Trophoblast cell (in vitro differentiated cells and primary cell): ENCODE results near the gene EVPL.

ENCODE experiments used
- DNase-seq, 2 donors: peaks; one replicate each; pipeline ENCODE4 v3.0.0-alpha.2; 2016
- H2AFZ ChIP-seq: 2 replicates; pipeline ENCODE4 v1.6.1; 2013; ENCODE audit warnings: low read length, moderate library complexity, mild to moderate bottlenecking; ENCODE audit not compliant: insufficient read depth, poor library complexity
- H2AK5ac ChIP-seq: 2 replicates; pipeline ENCODE4 v1.6.1; 2013; ENCODE audit warnings: mild to moderate bottlenecking, low read length
- H2BK120ac ChIP-seq: 2 replicates; pipeline ENCODE4 v1.6.1; 2013; ENCODE audit warnings: low read length, mild to moderate bottlenecking, moderate library complexity; ENCODE audit not compliant: insufficient read depth, poor library complexity
- H2BK12ac ChIP-seq: 2 replicates; pipeline ENCODE4 v1.6.1; 2013; ENCODE audit warnings: mild to moderate bottlenecking, low read length, moderate library complexity
- H2BK5ac ChIP-seq: 2 replicates; pipeline ENCODE4 v1.6.1; 2013; ENCODE audit warnings: low read length, low read depth, moderate library complexity, mild to moderate bottlenecking; ENCODE audit not compliant: poor library complexity
- H3K14ac ChIP-seq: 2 replicates; pipeline ENCODE4 v1.6.1; 2013; ENCODE audit warnings: mild to moderate bottlenecking, low read length
- H3K18ac ChIP-seq: 2 replicates; pipeline ENCODE4 v1.6.1; 2013; ENCODE audit warnings: mild to moderate bottlenecking, low read length
- H3K23ac ChIP-seq: 2 replicates; pipeline ENCODE4 v1.6.1; 2013; ENCODE audit warnings: low read length
- H3K27ac ChIP-seq: 2 replicates; pipeline ENCODE4 v1.5.1; 2013; ENCODE audit warnings: low read depth, mild to moderate bottlenecking, inconsistent platforms, low read length, moderate library complexity
- H3K27me3 ChIP-seq: 2 replicates; pipeline ENCODE4 v1.6.1; 2013; ENCODE audit warnings: inconsistent platforms, mild to moderate bottlenecking, low read length, moderate library complexity; ENCODE audit not compliant: insufficient read depth
- H3K36me3 ChIP-seq, 2 experiments: 1 replicate in 1 of 2; 2 replicates in 1 of 2; pipeline ENCODE4 v1.6.1; 2013; ENCODE audit warnings: low read length in 2 of 2, mild to moderate bottlenecking in 2 of 2, moderate library complexity in 1 of 2; ENCODE audit not compliant: insufficient read depth in 2 of 2, control insufficient read depth in 1 of 2
- H3K4ac ChIP-seq: 2 replicates; pipeline ENCODE4 v1.6.1; 2013; ENCODE audit warnings: low read depth, mild to moderate bottlenecking, low read length, moderate library complexity
- H3K4me1 ChIP-seq, 2 experiments: 1 replicate in 1 of 2; 2 replicates in 1 of 2; pipeline ENCODE4 v1.6.1; 2013; ENCODE audit warnings: low read length in 2 of 2, mild to moderate bottlenecking in 2 of 2, moderate library complexity in 1 of 2; ENCODE audit not compliant: insufficient read depth in 2 of 2, control insufficient read depth in 1 of 2
- H3K4me2 ChIP-seq: 2 replicates; pipeline ENCODE4 v1.6.1; 2013; ENCODE audit warnings: inconsistent platforms, mild to moderate bottlenecking, low read length, moderate library complexity
- H3K4me3 ChIP-seq: 2 replicates; pipeline ENCODE4 v1.5.1; 2013; ENCODE audit warnings: mild to moderate bottlenecking, low read depth, low read length, inconsistent platforms
- H3K79me1 ChIP-seq: one replicate; pipeline ENCODE4 v1.6.1; 2013; ENCODE audit warnings: low read length
- H3K79me2 ChIP-seq: 2 replicates; pipeline ENCODE4 v1.6.1; 2013; ENCODE audit warnings: low read length, mild to moderate bottlenecking; ENCODE audit not compliant: control insufficient read depth, insufficient read depth, poor library complexity
- H3K9ac ChIP-seq: 2 replicates; pipeline ENCODE4 v1.6.1; 2013; ENCODE audit warnings: mild to moderate bottlenecking, low read length
- H3K9me3 ChIP-seq: 2 replicates; pipeline ENCODE4 v1.6.1; 2013; ENCODE audit warnings: low read depth, mild to moderate bottlenecking, control low read depth, inconsistent platforms, low read length; ENCODE audit not compliant: insufficient read depth
- H4K12ac ChIP-seq: 2 replicates; pipeline ENCODE4 v1.6.1; 2013; ENCODE audit warnings: low read depth, mild to moderate bottlenecking, low read length, moderate library complexity
- H4K8ac ChIP-seq: 2 replicates; pipeline ENCODE4 v1.6.1; 2013; ENCODE audit warnings: low read depth, mild to moderate bottlenecking, low read length, moderate library complexity
- H4K91ac ChIP-seq: one replicate; pipeline ENCODE4 v1.6.1; 2013; ENCODE audit warnings: low read depth, mild to moderate bottlenecking, low read length, moderate library complexity
- WGBS: extraction: QIAGEN DNeasy Blood & Tissue Kit; methylation state at CpG from one replicate; pipeline ENCODE4 v1.1.7; 2013; ENCODE audit warnings: missing lambda C conversion rate; ENCODE audit not compliant: insufficient read length, insufficient coverage; ENCODE audit errors: extremely low coverage; 5-methylcytosine and 5-hydroxymethylcytosine counted together

The EVPL gene

GRCh38 chr17:76018801-76019200 is 8.3 kb downstream of the EVPL start:
- Histone ChIP-seq H3K4me3 (no peak overlapping the region), H4K8ac (no peak overlapping the region), H3K9ac (no peak overlapping the region), H3K4ac (no peak overlapping the region), H3K4me1 (peaks cover 3% of the 10 kb centered on the region in 2 experiments), H2AFZ (no peak overlapping the region), H4K91ac (no peak overlapping the region), H2BK12ac (no peak overlapping the region), H3K79me2 (no peaks in the 10 kb centered on the region), H3K4me2 (no peak overlapping the region), H4K12ac (no peak overlapping the region), H3K18ac (no peak overlapping the region), H2BK5ac (no peak overlapping the region), H3K9me3 (peaks cover 1% of the 10 kb centered on the region), H2AK5ac (no peak overlapping the region), H2BK120ac (no peak overlapping the region), H3K27me3 (no peaks in the 10 kb centered on the region), H3K14ac (no peak overlapping the region), H3K27ac (no peak overlapping the region), H3K79me1 (no peaks in the 10 kb centered on the region), H3K23ac (no peak overlapping the region), H3K36me3 (no peaks in the 10 kb centered on the region)
- no CpG with 5 or more reads among the region's 13 CpGs for WGBS
- DNase-seq, result no peak

- WGBS, result no CpG with 5 or more reads among the region's 11 CpGs
- no peak overlapping the region for H4K12ac ChIP-seq
- no peaks in the 10 kb centered on the region for H3K79me2 ChIP-seq
- H3K14ac ChIP-seq, result no peak overlapping the region
- no peak overlapping the region for H3K9ac ChIP-seq
- H3K18ac ChIP-seq, result no peak overlapping the region
- H3K4me2 ChIP-seq, result no peak overlapping the region
- H2AK5ac ChIP-seq, result no peak overlapping the region
- no peaks in the 10 kb centered on the region for H3K79me1 ChIP-seq
- H3K9me3 ChIP-seq, result no peaks in the 10 kb centered on the region
- no peak overlapping the region for H3K23ac ChIP-seq
- no peak overlapping the region for H3K4ac ChIP-seq
- no peak overlapping the region for H2BK120ac ChIP-seq
- no peak overlapping the region for H3K27ac ChIP-seq
- no peak overlapping the region for H2BK12ac ChIP-seq
- H4K91ac ChIP-seq, result no peak overlapping the region
- H4K8ac ChIP-seq, result no peak overlapping the region
- no peaks in the 10 kb centered on the region for H3K36me3 ChIP-seq
- H3K4me3 ChIP-seq, result no peak overlapping the region
- no peak overlapping the region for H2AFZ ChIP-seq
- H2BK5ac ChIP-seq, result no peak overlapping the region
- no peak for DNase-seq
- peaks cover 5 to 7% of the 10 kb centered on the region in 2 experiments for H3K4me1 ChIP-seq
- no peaks in the 10 kb centered on the region for H3K27me3 ChIP-seq
Observed at GRCh38 chr17:76018340-76018680, 8.8 kb downstream of the EVPL start.

GRCh38 chr17:76017481-76018339 is 9.4 kb downstream of the EVPL start:
- Histone ChIP-seq H3K18ac (no peak overlapping the region), H3K27me3 (no peaks in the 10 kb centered on the region)
- DNase-seq, result no peak

GRCh38 chr17:76014925-76015261 is 12.2 kb downstream of the EVPL start:
- Histone ChIP-seq H3K18ac (no peak overlapping the region), H4K12ac (no peak overlapping the region), H3K4me3 (no peak overlapping the region), H3K79me1 (no peaks in the 10 kb centered on the region), H4K91ac (no peak overlapping the region), H3K79me2 (no peaks in the 10 kb centered on the region), H2BK5ac (no peak overlapping the region), H3K27me3 (no peaks in the 10 kb centered on the region), H2BK120ac (no peak overlapping the region), H3K9me3 (no peaks in the 10 kb centered on the region), H3K36me3 (no peaks in the 10 kb centered on the region), H3K4me1 (peaks cover 5 to 7% of the 10 kb centered on the region in 2 experiments), H2BK12ac (no peak overlapping the region), H3K23ac (no peak overlapping the region), H3K4ac (no peak overlapping the region), H3K14ac (no peak overlapping the region), H2AFZ (no peak overlapping the region), H4K8ac (no peak overlapping the region), H3K9ac (no peak overlapping the region), H2AK5ac (no peak overlapping the region), H3K27ac (no peak overlapping the region), H3K4me2 (no peak overlapping the region)
- no CpG with 5 or more reads among the region's 26 CpGs for WGBS
- DNase-seq, result no peak

More at GRCh38 chr17:76017481-76018339, 9.4 kb downstream of the EVPL start:
- Histone ChIP-seq H2BK120ac (no peak overlapping the region), H3K9me3 (no peaks in the 10 kb centered on the region), H4K12ac (no peak overlapping the region), H3K4ac (no peak overlapping the region), H3K4me1 (peaks cover 5 to 7% of the 10 kb centered on the region in 2 experiments), H3K79me2 (no peaks in the 10 kb centered on the region), H3K36me3 (no peaks in the 10 kb centered on the region), H2AK5ac (no peak overlapping the region), H4K8ac (no peak overlapping the region), H3K9ac (no peak overlapping the region), H2AFZ (no peak overlapping the region), H4K91ac (no peak overlapping the region), H3K23ac (no peak overlapping the region), H2BK5ac (no peak overlapping the region), H3K14ac (no peak overlapping the region), H3K4me2 (no peak overlapping the region), H3K79me1 (no peaks in the 10 kb centered on the region), H3K4me3 (no peak overlapping the region), H3K27ac (no peak overlapping the region), H2BK12ac (no peak overlapping the region)
- no CpG with 5 or more reads among the region's 21 CpGs for WGBS
